ENCODE results near the gene SULT6B1.
"Not testable (repeated sequence)": the region's sequence is repeated elsewhere in the genome, so short reads cannot be mapped to it uniquely, and the experiment has no call there.

DNA sequence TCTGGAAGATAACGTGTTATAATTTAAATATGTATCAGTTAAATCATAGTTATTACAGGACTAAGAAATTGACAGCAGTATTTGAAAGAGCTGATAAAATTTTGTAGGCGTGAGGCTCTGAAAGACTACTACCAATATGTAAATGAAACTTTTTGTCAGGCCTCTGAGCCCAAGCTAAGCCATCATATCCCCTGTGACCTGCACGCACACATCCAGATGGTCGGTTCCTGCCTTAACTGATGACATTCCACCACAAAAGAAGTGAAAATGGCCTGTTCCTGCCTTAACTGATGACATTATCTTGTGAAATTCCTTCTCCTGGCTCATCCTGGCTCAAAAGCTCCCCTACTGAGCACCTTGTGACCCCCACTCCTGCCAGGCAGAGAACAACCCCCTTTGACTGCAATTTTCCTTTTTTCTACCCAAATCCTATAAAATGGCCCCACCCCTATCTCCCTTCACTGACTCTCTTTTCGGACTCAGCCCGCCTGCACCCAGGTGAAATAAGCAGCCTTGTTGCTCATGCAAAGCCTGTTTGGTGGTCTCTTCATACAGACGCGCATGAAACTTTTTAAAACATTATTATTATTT lies 16.7 kb upstream of the SULT6B1 start:
- TF ChIP-seq, protein P1, sequence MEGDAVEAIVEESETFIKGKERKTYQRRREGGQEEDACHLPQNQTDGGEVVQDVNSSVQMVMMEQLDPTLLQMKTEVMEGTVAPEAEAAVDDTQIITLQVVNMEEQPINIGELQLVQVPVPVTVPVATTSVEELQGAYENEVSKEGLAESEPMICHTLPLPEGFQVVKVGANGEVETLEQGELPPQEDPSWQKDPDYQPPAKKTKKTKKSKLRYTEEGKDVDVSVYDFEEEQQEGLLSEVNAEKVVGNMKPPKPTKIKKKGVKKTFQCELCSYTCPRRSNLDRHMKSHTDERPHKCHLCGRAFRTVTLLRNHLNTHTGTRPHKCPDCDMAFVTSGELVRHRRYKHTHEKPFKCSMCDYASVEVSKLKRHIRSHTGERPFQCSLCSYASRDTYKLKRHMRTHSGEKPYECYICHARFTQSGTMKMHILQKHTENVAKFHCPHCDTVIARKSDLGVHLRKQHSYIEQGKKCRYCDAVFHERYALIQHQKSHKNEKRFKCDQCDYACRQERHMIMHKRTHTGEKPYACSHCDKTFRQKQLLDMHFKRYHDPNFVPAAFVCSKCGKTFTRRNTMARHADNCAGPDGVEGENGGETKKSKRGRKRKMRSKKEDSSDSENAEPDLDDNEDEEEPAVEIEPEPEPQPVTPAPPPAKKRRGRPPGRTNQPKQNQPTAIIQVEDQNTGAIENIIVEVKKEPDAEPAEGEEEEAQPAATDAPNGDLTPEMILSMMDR (IDR thresholded peaks at IDR 0.05) = not testable (repeated sequence)
- not testable (repeated sequence) for TF ChIP-seq EZH2 (IDR thresholded peaks at IDR 0.05; ENCODE audit: borderline replicate concordance, insufficient read depth, low read depth, low read length, poor library complexity, severe bottlenecking)

All from B cell (primary cell).